Mucosa of rectum (tissue), 2 donors: ENCODE data around the gene MAN1B1.

Source experiments
- H3K27ac ChIP-seq, 2 donors: one replicate each; pipeline ENCODE4 v1.7.0; 2013; ENCODE audit warnings: inconsistent platforms in 2 of 2, low read depth in 2 of 2, low read length in 2 of 2
- H3K27me3 ChIP-seq, 2 donors: one replicate each; pipeline ENCODE4 v1.7.0; 2013; ENCODE audit warnings: low read length in 2 of 2; ENCODE audit not compliant: control insufficient read depth in 2 of 2, insufficient read depth in 2 of 2
- H3K36me3 ChIP-seq, 2 donors: one replicate each; pipeline ENCODE4 v1.7.0; 2013; ENCODE audit warnings: low read length in 2 of 2; ENCODE audit not compliant: control insufficient read depth in 2 of 2, insufficient read depth in 2 of 2
- H3K4me1 ChIP-seq, 2 donors: one replicate each; pipeline ENCODE4 v1.7.0; 2013; ENCODE audit warnings: low read length in 2 of 2, mild to moderate bottlenecking in 1 of 2; ENCODE audit not compliant: control insufficient read depth in 2 of 2, insufficient read depth in 2 of 2
- H3K4me3 ChIP-seq, 2 donors: one replicate each; pipeline ENCODE4 v1.7.0; 2013; ENCODE audit warnings: low read length in 2 of 2
- H3K9ac ChIP-seq, 2 donors: one replicate each; pipeline ENCODE4 v1.7.0; 2013; ENCODE audit warnings: low read length in 2 of 2, low read depth in 1 of 2, mild to moderate bottlenecking in 1 of 2
- H3K9me3 ChIP-seq, 2 donors: one replicate each; pipeline ENCODE4 v1.7.0; 2013; ENCODE audit warnings: low read length in 2 of 2; ENCODE audit not compliant: control insufficient read depth in 2 of 2
- donor health status: healthy.
- donor health status: Normal muscosa, but diverticular disease.

MAN1B1 gene

GRCh38 chr9:137044502-137045177 lies 42.1 kb upstream of the MAN1B1 start:
- Histone ChIP-seq H3K27me3 (peaks cover 10 to 24% of the 10 kb centered on the region in 2 donors), H3K4me1 (peaks cover 20 to 25% of the 10 kb centered on the region in 2 donors), H3K9me3 (no peaks in the 10 kb centered on the region), H3K4me3 (peak overlapping the region; percentile 27 to 61), H3K36me3 (no peaks in the 10 kb centered on the region), H3K9ac (peak overlapping the region; percentile 39 to 56), H3K27ac (peak overlapping the region; percentile 61 to 68)

GRCh38 chr9:137045294-137046087 lies 41.3 kb upstream of the MAN1B1 start:
- Histone ChIP-seq H3K27me3 (peaks cover 11 to 24% of the 10 kb centered on the region in 2 donors), H3K4me3 (peak overlapping the region; percentile 61 to 62), H3K4me1 (peaks cover 20 to 25% of the 10 kb centered on the region in 2 donors), H3K9me3 (no peaks in the 10 kb centered on the region), H3K27ac (peak overlapping the region; percentile 68 to 70), H3K9ac (peak overlapping the region; percentile 24 to 39), H3K36me3 (no peaks in the 10 kb centered on the region)

GRCh38 chr9:137046088-137046787 lies 40.5 kb upstream of the MAN1B1 start, which contains the start of gene NPDC1:
TSS of gene NPDC1 (minus strand) at chr9:137046177. CDS start at chr9:137045989, 188 bp downstream.
- Histone ChIP-seq H3K4me3 (peak within 1 kb of the TSS; percentile 61 to 62), H3K36me3 (no peaks in the 10 kb centered on the region), H3K9ac (peak within 1 kb of the TSS; percentile 24 to 39), H3K27ac (peak within 1 kb of the TSS; percentile 70 to 76), H3K9me3 (no peaks in the 10 kb centered on the region), H3K4me1 (peaks cover 20 to 25% of the 10 kb centered on the region in 2 donors), H3K27me3 (peaks cover 11 to 24% of the 10 kb centered on the region in 2 donors)

- Histone ChIP-seq H3K36me3 (no peaks in the 10 kb centered on the region), H3K27me3 (peaks cover 11 to 36% of the 10 kb centered on the region in 2 donors), H3K27ac (no peak overlapping the region), H3K4me1 (peaks cover 23 to 29% of the 10 kb centered on the region in 2 donors), H3K9me3 (no peaks in the 10 kb centered on the region), H3K4me3 (no peak overlapping the region), H3K9ac (no peak overlapping the region)
Measured at GRCh38 chr9:137048655-137049543, 37.9 kb upstream of the MAN1B1 start.

- H3K4me1 ChIP-seq = peaks cover 20 to 27% of the 10 kb centered on the region in 2 donors
- no peak overlapping the region for H3K9ac ChIP-seq
- no peak overlapping the region for H3K27ac ChIP-seq
- H3K9me3 ChIP-seq = no peaks in the 10 kb centered on the region
- H3K4me3 ChIP-seq = no peak overlapping the region
- H3K36me3 ChIP-seq = no peaks in the 10 kb centered on the region
- H3K27me3 ChIP-seq = peaks cover 11 to 32% of the 10 kb centered on the region in 2 donors
Measured at GRCh38 chr9:137049544-137050449, 37.0 kb upstream of the MAN1B1 start.

GRCh38 chr9:137050570-137050969 lies 36.2 kb upstream of the MAN1B1 start:
- H3K9ac ChIP-seq = no peak overlapping the region
- no peaks in the 10 kb centered on the region for H3K9me3 ChIP-seq
- no peak overlapping the region for H3K4me3 ChIP-seq
- no peak overlapping the region for H3K27ac ChIP-seq
- H3K27me3 ChIP-seq = peaks cover 11 to 28% of the 10 kb centered on the region in 2 donors
- H3K4me1 ChIP-seq = peaks cover 22 to 28% of the 10 kb centered on the region in 2 donors
- H3K36me3 ChIP-seq = no peaks in the 10 kb centered on the region

- Histone ChIP-seq H3K27me3 (peaks cover 11 to 28% of the 10 kb centered on the region in 2 donors), H3K9ac (no peak overlapping the region), H3K4me1 (peaks cover 25 to 30% of the 10 kb centered on the region in 2 donors), H3K9me3 (no peaks in the 10 kb centered on the region), H3K4me3 (no peak overlapping the region), H3K36me3 (no peaks in the 10 kb centered on the region), H3K27ac (no peak overlapping the region)
Measured at GRCh38 chr9:137051145-137051724, 35.5 kb upstream of the MAN1B1 start.

GRCh38 chr9:137052293-137052692 lies 34.5 kb upstream of the MAN1B1 start:
- no peaks in the 10 kb centered on the region for H3K9me3 ChIP-seq
- peaks cover 29 to 33% of the 10 kb centered on the region in 2 donors for H3K4me1 ChIP-seq
- no peak overlapping the region for H3K27ac ChIP-seq
- no peaks in the 10 kb centered on the region for H3K36me3 ChIP-seq
- no peak overlapping the region for H3K4me3 ChIP-seq
- peaks cover 9 to 26% of the 10 kb centered on the region in 2 donors for H3K27me3 ChIP-seq
- no peak overlapping the region for H3K9ac ChIP-seq
